Kasumi-1 (cell line): ENCODE results near the gene KCNN3.

Source experiments
- DNase-seq, 2 experiments: peaks; one replicate each; lab custom pipeline; 2025; lab: John Stamatoyannopoulos, UW

The KCNN3 gene

GRCh38 chr1:154748405-154748775 lies 121.7 kb downstream of the KCNN3 start:
- no peak for DNase-seq

DNA sequence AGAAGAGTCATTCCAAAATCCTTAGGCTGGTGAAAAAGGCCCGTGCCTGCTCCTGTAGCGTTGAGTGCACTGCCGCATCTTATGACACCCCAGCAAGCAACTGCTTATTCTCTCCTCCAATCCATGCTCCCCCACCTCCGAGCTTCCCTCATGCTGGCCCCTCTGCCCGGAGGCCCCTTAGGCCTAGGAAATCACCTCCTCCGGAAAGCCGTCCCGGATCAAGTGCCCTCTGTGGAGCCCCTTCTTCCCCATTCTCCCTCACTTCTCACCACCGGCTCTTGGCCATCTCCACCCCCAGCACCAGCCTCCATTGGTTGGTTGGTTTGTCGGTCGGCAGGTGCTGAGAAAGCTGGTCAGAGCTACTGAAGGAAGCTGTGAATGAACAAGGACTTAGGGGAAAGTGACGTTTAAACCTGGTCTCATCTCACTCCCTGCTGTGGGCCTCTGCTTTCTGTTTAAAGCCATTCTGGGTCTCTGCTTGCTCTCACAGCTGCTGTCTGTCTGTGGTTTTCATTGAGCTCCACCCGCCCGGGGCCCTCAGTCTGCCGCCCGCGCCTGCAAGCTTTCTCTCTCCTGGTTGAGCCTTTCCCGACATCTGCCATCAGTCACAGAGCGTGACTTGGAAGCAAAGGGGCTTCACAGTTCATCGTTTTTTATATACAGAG lies 122.2 kb downstream of the KCNN3 start:
- DNase-seq, result peak; percentile 52

- no peak for DNase-seq
Measured at GRCh38 chr1:154747380-154747739, 122.7 kb downstream of the KCNN3 start.

- no peak for DNase-seq
Measured at GRCh38 chr1:154746622-154747299, 123.3 kb downstream of the KCNN3 start.

GRCh38 chr1:154745750-154746425 lies 124.2 kb downstream of the KCNN3 start:
- no peak for DNase-seq

- DNase-seq, result no peak
Measured at GRCh38 chr1:154745286-154745731, 124.8 kb downstream of the KCNN3 start.

DNA sequence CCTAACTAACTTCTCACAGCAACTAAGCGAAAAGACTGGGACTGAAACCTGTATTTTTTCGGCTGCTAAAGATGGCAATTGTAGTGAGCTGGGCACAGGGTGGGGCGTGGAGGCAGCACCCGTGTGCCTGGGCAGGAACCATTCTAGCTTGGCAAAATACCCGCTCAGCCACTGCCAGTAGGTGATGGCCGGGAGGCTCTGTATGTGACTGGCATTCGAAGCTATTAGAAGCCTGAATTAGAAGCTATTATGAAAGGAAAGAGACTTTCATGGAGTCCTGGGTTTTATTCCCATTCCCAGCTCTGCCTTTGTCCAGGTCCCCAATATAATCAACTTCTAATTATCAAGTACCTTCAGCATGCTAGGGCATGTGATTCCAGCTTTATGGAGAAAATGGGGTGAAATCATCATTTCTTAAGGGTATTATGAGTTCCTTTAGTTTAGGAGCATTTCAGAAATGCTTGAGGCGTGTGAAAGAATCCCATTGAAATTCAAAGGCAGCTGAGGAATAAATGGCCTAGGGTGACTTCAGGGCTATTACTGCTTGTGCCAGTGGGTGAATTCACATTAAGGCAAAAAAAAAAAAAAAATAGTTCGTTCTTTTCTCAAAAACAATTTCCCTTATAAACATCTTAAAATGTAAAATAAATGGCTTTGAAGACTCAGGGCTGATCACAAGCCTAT lies 125.6 kb downstream of the KCNN3 start:
- DNase-seq, result no peak

DNA sequence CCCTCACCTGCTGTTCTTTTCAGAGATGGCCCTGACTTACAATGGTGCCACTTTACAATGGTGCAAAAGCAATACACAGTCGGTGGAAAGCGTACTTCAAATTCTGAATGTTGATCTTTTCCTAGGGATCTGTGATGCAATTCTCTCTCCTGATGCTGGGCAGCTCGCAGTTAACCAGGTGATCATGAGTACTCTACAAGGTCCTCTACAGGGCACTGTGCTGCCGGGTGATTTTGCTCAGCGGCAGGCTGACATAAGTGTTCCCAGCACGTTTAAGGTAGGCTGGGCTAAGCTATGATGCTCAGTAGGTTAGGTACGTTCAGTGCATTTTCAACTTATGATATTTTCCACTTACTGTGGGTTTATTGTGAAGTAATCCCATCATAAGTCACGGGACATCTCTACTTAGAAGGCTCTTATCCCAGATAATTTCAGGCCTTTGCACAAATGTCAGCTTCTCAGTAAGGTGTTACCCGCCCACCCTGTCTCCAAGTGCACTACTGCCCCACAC lies 126.5 kb downstream of the KCNN3 start:
- DNase-seq, result no peak

GRCh38 chr1:154742606-154743005 lies 127.5 kb downstream of the KCNN3 start:
- DNase-seq, result no peak

- no peak for DNase-seq
Measured at GRCh38 chr1:154741741-154742495, 128.2 kb downstream of the KCNN3 start.

GRCh38 chr1:154741327-154741726 lies 128.8 kb downstream of the KCNN3 start:
- no peak for DNase-seq

DNA sequence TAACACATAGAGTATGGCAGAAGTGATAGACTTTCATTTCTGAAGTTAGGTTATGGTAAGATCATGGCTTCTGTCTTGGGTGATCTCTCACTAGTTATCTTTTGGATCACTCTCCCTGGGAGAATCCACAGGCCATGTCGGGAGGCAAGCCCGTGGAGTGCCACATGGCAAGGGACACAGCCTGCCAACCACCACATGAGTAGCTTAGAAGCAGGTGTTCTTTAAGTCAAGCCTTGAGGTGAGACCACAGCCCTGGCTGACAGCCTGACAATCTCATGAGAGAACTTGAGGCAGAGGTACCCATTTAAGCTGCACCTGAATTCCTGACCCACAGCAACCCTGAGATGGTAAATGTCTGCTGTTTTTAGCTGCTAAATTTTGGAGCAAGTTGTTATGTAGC lies 130.4 kb downstream of the KCNN3 start:
- DNase-seq, result no peak

DNA sequence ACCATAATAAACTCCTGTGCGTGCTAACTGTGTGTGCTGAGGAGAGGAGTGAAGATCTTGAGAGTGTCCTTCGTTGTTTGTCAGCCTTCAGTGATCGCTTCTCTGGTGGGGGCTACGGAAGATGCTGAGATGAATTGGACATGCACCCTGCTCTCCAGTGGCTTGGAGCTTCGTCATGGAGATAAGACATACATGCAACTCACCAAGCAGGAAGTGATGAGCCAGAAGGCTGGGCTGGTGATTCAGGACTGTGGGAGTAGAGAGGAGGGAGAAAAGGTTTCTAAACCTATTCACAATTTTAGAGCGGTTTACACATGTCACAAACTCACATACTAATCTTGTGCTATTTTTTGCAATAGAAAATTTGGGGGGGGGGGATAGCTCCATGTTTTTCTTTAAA lies 133.2 kb downstream of the KCNN3 start:
- peak; percentile 58 to 60 for DNase-seq

- DNase-seq, result no peak
Measured at GRCh38 chr1:154735804-154736168, 134.3 kb downstream of the KCNN3 start.

- no peak for DNase-seq
Measured at GRCh38 chr1:154735061-154735803, 134.8 kb downstream of the KCNN3 start.

- DNase-seq, result no peak
Measured at GRCh38 chr1:154733621-154734020, 136.5 kb downstream of the KCNN3 start.

GRCh38 chr1:154730986-154731489 lies 139.0 kb downstream of the KCNN3 start:
- DNase-seq, result no peak

GRCh38 chr1:154730259-154730658 lies 139.8 kb downstream of the KCNN3 start:
- no peak for DNase-seq

DNA sequence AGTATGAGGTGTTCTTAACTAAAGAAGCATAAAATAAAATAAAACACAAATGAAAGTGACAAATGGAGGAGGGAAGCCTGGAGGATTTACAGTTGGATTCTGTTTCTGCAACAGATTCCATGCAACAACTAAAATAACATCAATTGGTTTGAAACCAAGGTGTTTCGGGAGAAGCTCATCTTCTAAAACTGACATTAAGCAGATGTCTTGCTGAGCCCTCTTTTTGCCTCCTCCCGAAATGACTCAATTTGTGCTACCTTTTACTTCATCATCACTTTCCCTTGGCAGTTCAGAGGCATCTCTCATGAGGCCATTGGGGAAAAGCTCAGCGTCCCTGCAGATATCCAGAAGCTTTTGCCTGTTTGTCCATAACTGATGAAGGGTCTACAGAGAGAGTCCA lies 140.5 kb downstream of the KCNN3 start:
- no peak for DNase-seq

- DNase-seq, result peak in 1 of 2 experiments; percentile 6
Measured at GRCh38 chr1:154729031-154729442, 141.0 kb downstream of the KCNN3 start.
